ENCODE data around the gene GINS3. TPM values are rescaled to one million over a fixed set of nuclear protein-coding genes. Genes with fewer than 3 reads are reported as not detected.

GINS3 gene
- total RNA-seq, 2 experiments from 2014 or later = 49.1 to 50.5 TPM

GRCh38 chr16:58443783-58444182 lies 51.5 kb downstream of the GINS3 start:
- ChIA-PET CTCF (ENCODE audit: unreplicated experiment) (interaction anchor here (1.0 kb wide), 1 partner anchor 30 kb away, joined by 3 read pairs; no protein-coding TSS in a partner anchor), POLR2A (interaction anchor here (0.7 to 1.8 kb wide), 6 partner anchors 14 to 107 kb away, joined by 3 to 8 read pairs (median 4); no protein-coding TSS in a partner anchor)
- intact Hi-C loops (cut with micrococcal nuclease; ENCODE audit: unreplicated experiment) = no loop called here
- Histone ChIP-seq H4K20me1 (ENCODE audit: insufficient read depth, low read length) (no peaks in the 10 kb centered on the region), H3K4me3 (ENCODE audit: low read depth, low read length, poor library complexity, severe bottlenecking) (no peak overlapping the region), H3K79me2 (ENCODE audit: insufficient read depth, low read depth, low read length) (no peaks in the 10 kb centered on the region), H3K9me3 (ENCODE audit: low read length) (peaks cover 4% of the 10 kb centered on the region; the same call in 1 of the 2 replicates), H3K9me2 (ENCODE audit: insufficient read depth, low read length) (no peaks in the 10 kb centered on the region), H3K4me1 (ENCODE audit: insufficient read depth, low read length, poor library complexity, severe bottlenecking) (peaks cover 5% of the 10 kb centered on the region), H2AFZ (ENCODE audit: low read length) (no peak overlapping the region), H3K36me3 (ENCODE audit: insufficient read depth, low read length) (peaks cover 61% of the 10 kb centered on the region), H3K27ac (ENCODE audit: low read depth, low read length, poor library complexity, severe bottlenecking) (no peak overlapping the region), H3K4me2 (ENCODE audit: low read length) (no peak overlapping the region)
- no peak for DNase-seq (ENCODE audit: low spot score)
- TF ChIP-seq CTCF (conservative IDR thresholded peaks at IDR 0.05; ENCODE audit: low read length) (no peak), EZH2phosphoT487 (IDR thresholded peaks at IDR 0.05; ENCODE audit: borderline replicate concordance, low read depth, low read length) (no peak)
- BruUV-seq (replicated peaks) = no TSS peak

GRCh38 chr16:58444265-58444664 lies 52.0 kb downstream of the GINS3 start:
- H3K79me2 ChIP-seq (ENCODE audit: insufficient read depth, low read depth, low read length) = no peaks in the 10 kb centered on the region
- H2AFZ ChIP-seq (ENCODE audit: low read length) = no peak overlapping the region
- peaks cover 59% of the 10 kb centered on the region for H3K36me3 ChIP-seq (ENCODE audit: insufficient read depth, low read length)
- peaks cover 4% of the 10 kb centered on the region for H3K4me1 ChIP-seq (ENCODE audit: insufficient read depth, low read length, poor library complexity, severe bottlenecking)
- peaks cover 4% of the 10 kb centered on the region; the same call in 1 of the 2 replicates for H3K9me3 ChIP-seq (ENCODE audit: low read length)
- DNase-seq (ENCODE audit: low spot score) = no peak
- no peak overlapping the region for H3K4me3 ChIP-seq (ENCODE audit: low read depth, low read length, poor library complexity, severe bottlenecking)
- H3K27ac ChIP-seq (ENCODE audit: low read depth, low read length, poor library complexity, severe bottlenecking) = no peak overlapping the region
- ChIA-PET CTCF (ENCODE audit: unreplicated experiment) (interaction anchor here (1.0 kb wide), 1 partner anchor 30 kb away, joined by 3 read pairs; no protein-coding TSS in a partner anchor), POLR2A (interaction anchor here (0.7 to 1.8 kb wide), 5 partner anchors 18 to 107 kb away, joined by 3 to 8 read pairs (median 4); no protein-coding TSS in a partner anchor)
- intact Hi-C loops (cut with micrococcal nuclease; ENCODE audit: unreplicated experiment) = no loop called here
- no peaks in the 10 kb centered on the region for H3K9me2 ChIP-seq (ENCODE audit: insufficient read depth, low read length)
- no peak overlapping the region for H3K4me2 ChIP-seq (ENCODE audit: low read length)
- TF ChIP-seq CTCF (conservative IDR thresholded peaks at IDR 0.05; ENCODE audit: low read length) (no peak), EZH2phosphoT487 (IDR thresholded peaks at IDR 0.05; ENCODE audit: borderline replicate concordance, low read depth, low read length) (no peak)
- BruUV-seq (replicated peaks) = no TSS peak
- no peaks in the 10 kb centered on the region for H4K20me1 ChIP-seq (ENCODE audit: insufficient read depth, low read length)

GRCh38 chr16:58448890-58449289 lies 56.6 kb downstream of the GINS3 start:
- no peak for DNase-seq (ENCODE audit: low spot score)
- no peak overlapping the region for H3K27ac ChIP-seq (ENCODE audit: low read depth, low read length, poor library complexity, severe bottlenecking)
- peaks cover 29% of the 10 kb centered on the region for H3K36me3 ChIP-seq (ENCODE audit: insufficient read depth, low read length)
- no TSS peak for BruUV-seq (replicated peaks)
- TF ChIP-seq CTCF (conservative IDR thresholded peaks at IDR 0.05; ENCODE audit: low read length) (no peak), EZH2phosphoT487 (IDR thresholded peaks at IDR 0.05; ENCODE audit: borderline replicate concordance, low read depth, low read length) (no peak)
- no peak overlapping the region for H2AFZ ChIP-seq (ENCODE audit: low read length)
- peaks cover 7% of the 10 kb centered on the region for H3K4me1 ChIP-seq (ENCODE audit: insufficient read depth, low read length, poor library complexity, severe bottlenecking)
- intact Hi-C loops (cut with micrococcal nuclease; ENCODE audit: unreplicated experiment) = no loop called here
- ChIA-PET CTCF (ENCODE audit: unreplicated experiment) (no interaction called here), POLR2A (interaction anchor here (0.6 to 0.7 kb wide), 3 partner anchors 8 to 95 kb away, joined by 3 to 5 read pairs (median 4); no protein-coding TSS in a partner anchor)
- no peak overlapping the region for H3K4me2 ChIP-seq (ENCODE audit: low read length)
- H3K4me3 ChIP-seq (ENCODE audit: low read depth, low read length, poor library complexity, severe bottlenecking) = no peak overlapping the region
- H4K20me1 ChIP-seq (ENCODE audit: insufficient read depth, low read length) = no peaks in the 10 kb centered on the region
- no peaks in the 10 kb centered on the region for H3K9me3 ChIP-seq (ENCODE audit: low read length)
- H3K9me2 ChIP-seq (ENCODE audit: insufficient read depth, low read length) = no peaks in the 10 kb centered on the region
- no peaks in the 10 kb centered on the region for H3K79me2 ChIP-seq (ENCODE audit: insufficient read depth, low read depth, low read length)
